Endothelial cell of umbilical vein (primary cell): Measurements from ENCODE around the gene CCR7. TPM values are rescaled to one million over a fixed set of nuclear protein-coding genes. Genes with fewer than 3 reads are reported as not detected.
A peak's percentile ranks its signal among the peaks of the same experiment; 100 is the strongest.

ENCODE experiments used
- BruUV-seq: library from RNA; stranded (reverse); fragments of 400-500 nt; replicated peaks from 2 replicates; lab custom pipeline; 2021; lab: Mats Ljungman, UMichigan
- CTCF ChIA-PET: fragments of 300-600, 350-600 bp; sonication (Branson Sonifier 250); formaldehyde crosslinking; loops from one replicate; lab custom pipeline; 2021; ENCODE audit warnings: antibody characterized with exemption, inconsistent platforms; lab: Charles Lee
- POLR2A ChIA-PET: fragments of 300-600, 350-600 bp; sonication (Branson Sonifier 250); formaldehyde crosslinking; loops from one replicate; lab custom pipeline; 2021; ENCODE audit warnings: antibody characterized with exemption, inconsistent platforms; lab: Charles Lee
- DNase-seq: peaks from one replicate; pipeline ENCODE4 v3.0.0-alpha.2; 2011; ENCODE audit warnings: low read depth, low spot score
- FAIRE-seq: peaks from 2 replicates; lab custom pipeline; 2011; peaks lifted over from hg19 to GRCh38; lab: Jason Lieb, UNC
- H2AFZ ChIP-seq: 2 replicates; pipeline ENCODE4 v1.6.0; 2012; ENCODE audit warnings: low read depth, low read length, control low read depth, inconsistent platforms
- H3K27ac ChIP-seq: 2 replicates; pipeline ENCODE4 v1.5.1; 2011; ENCODE audit warnings: low read depth, mild to moderate bottlenecking, control low read depth, low read length, moderate library complexity; ENCODE audit not compliant: insufficient read depth
- H3K27me3 ChIP-seq, 2 experiments: 2 replicates each; pipeline versions ENCODE4 v1.6.0 to v1.6.1; 2011; ENCODE audit warnings: low read length in 2 of 2, mixed read lengths in 1 of 2; ENCODE audit not compliant: control insufficient read depth in 2 of 2, insufficient read depth in 2 of 2
- H3K36me3 ChIP-seq, 2 experiments: 2 replicates in 1 of 2; 3 replicates in 1 of 2; pipeline ENCODE4 v1.5.1; 2011; ENCODE audit warnings: low read length in 2 of 2, mild to moderate bottlenecking in 1 of 2, moderate library complexity in 1 of 2; ENCODE audit not compliant: control insufficient read depth in 2 of 2, insufficient read depth in 2 of 2; ENCODE audit errors: extremely low read depth in 1 of 2
- H3K4me1 ChIP-seq: 3 replicates; pipeline ENCODE4 v1.5.1; 2011; ENCODE audit warnings: mild to moderate bottlenecking, low read length; ENCODE audit not compliant: control insufficient read depth, insufficient read depth; ENCODE audit errors: extremely low read depth
- H3K4me2 ChIP-seq: 2 replicates; pipeline ENCODE4 v1.6.1; 2011; ENCODE audit warnings: low read length, control low read depth, mixed read lengths; ENCODE audit not compliant: insufficient read depth
- H3K4me3 ChIP-seq, 3 experiments: fragments of 200-600 bp in 1 of 3; sonication (generic), shearing (Covaris generic) in 1 of 3; replicated peaks in 1 of 3; 2 replicates each; pipeline ENCODE4 v1.5.1; 2011 to 2016; ENCODE audit warnings: control low read depth in 3 of 3, low read length in 3 of 3, mild to moderate bottlenecking in 2 of 3, inconsistent platforms in 1 of 3, low read depth in 1 of 3, moderate library complexity in 1 of 3; ENCODE audit not compliant: insufficient read depth in 1 of 3
- H3K79me2 ChIP-seq: 2 replicates; pipeline ENCODE4 v1.6.0; 2012; ENCODE audit warnings: low read length, inconsistent platforms; ENCODE audit not compliant: control insufficient read depth, insufficient read depth
- H3K9ac ChIP-seq: replicated peaks from 2 replicates; pipeline ENCODE3; 2011; ENCODE audit warnings: low read length, control low read depth; ENCODE audit not compliant: insufficient read depth; ENCODE audit errors: extremely low read depth
- H3K9me1 ChIP-seq: replicated peaks from 3 replicates; pipeline ENCODE4 v1.6.0; 2011; ENCODE audit warnings: mild to moderate bottlenecking, low read length; ENCODE audit not compliant: control insufficient read depth, insufficient read depth; ENCODE audit errors: extremely low read depth
- H3K9me3 ChIP-seq: replicated peaks from 2 replicates; pipeline ENCODE4 v1.5.1; 2012; ENCODE audit warnings: low read length, inconsistent platforms; ENCODE audit not compliant: control insufficient read depth, insufficient read depth
- H4K20me1 ChIP-seq: replicated peaks from 2 replicates; pipeline ENCODE3; 2011; ENCODE audit warnings: mild to moderate bottlenecking, low read length; ENCODE audit not compliant: control insufficient read depth, insufficient read depth; ENCODE audit errors: extremely low read depth
- EZH2 ChIP-seq: IDR thresholded peaks from 2 replicates; pipeline ENCODE4 v1.6.1; 2012; ENCODE audit warnings: borderline replicate concordance, low read depth, mild to moderate bottlenecking, moderate library complexity, low read length, inconsistent platforms; ENCODE audit not compliant: severe bottlenecking
- FOS ChIP-seq: IDR thresholded peaks from 2 replicates; pipeline ENCODE4 v1.6.1; 2011; ENCODE audit warnings: mild to moderate bottlenecking, low read length, moderate library complexity, borderline replicate concordance; ENCODE audit not compliant: insufficient read depth
- GATA2 ChIP-seq: IDR thresholded peaks from 2 replicates; pipeline ENCODE4 v1.7.0; 2011; ENCODE audit warnings: low read depth, mild to moderate bottlenecking, moderate library complexity, mixed read lengths, low read length; ENCODE audit not compliant: insufficient read length, insufficient read depth
- JUN ChIP-seq: IDR thresholded peaks from 2 replicates; pipeline ENCODE4 v1.6.1; 2011; ENCODE audit warnings: borderline replicate concordance, low read depth; ENCODE audit not compliant: insufficient read length, insufficient read depth
- MYC ChIP-seq: IDR thresholded peaks from one replicate; pipeline ENCODE4 v1.6.1; 2011; ENCODE audit warnings: mild to moderate bottlenecking, low read depth, low read length
- POLR2A ChIP-seq: IDR thresholded peaks from 2 replicates; pipeline ENCODE4 v1.6.1; 2012; ENCODE audit warnings: low read depth, mild to moderate bottlenecking, control low read depth, low read length
- POLR2AphosphoS5 ChIP-seq: IDR thresholded peaks from 2 replicates; pipeline ENCODE4 v1.6.1; 2012; ENCODE audit warnings: low read depth, mild to moderate bottlenecking, control low read depth, low read length, moderate library complexity; ENCODE audit not compliant: insufficient read depth
- dilution Hi-C: fragments of 300-500 bp; cut with MboI; formaldehyde crosslinking; loops from one replicate; pipeline ENCODE4 v1.15.0; 2019; ENCODE audit warnings: low sequenced_read_pairs; ENCODE audit not compliant: extremely low pct_ligation_motif_present
- intact Hi-C: fragments of 100-400 bp; cut with micrococcal nuclease; formaldehyde crosslinking; loops from one replicate; pipeline ENCODE4 v1.10.0; 2022
- polyA plus RNA-seq, 4 experiments: library from polyadenylated mRNA; depleted of rRNA in 3 of 4; stranded (reverse) in 3 of 4; unstranded in 1 of 4; fragments of >200 nt; gene quantifications; 2 replicates each; pipeline versions ENCODE4 v1.2.1 to v1.2.3, GENCODE V29; 2011 to 2012; ENCODE audit warnings: missing spikeins in 1 of 4
- total RNA-seq: library from RNA; stranded (reverse); gene quantifications from 2 replicates; pipeline ENCODE4 v1.2.3, GENCODE V29; 2021
- TF ChIP-seq, protein P1 (sequence below): IDR thresholded peaks from 2 replicates; pipeline ENCODE4 v1.6.1; 2011; ENCODE audit not compliant: insufficient read depth, insufficient read length
- TF ChIP-seq, protein P2 (sequence below), 2 donors: IDR thresholded peaks; 1 replicate in 1 of 2; 2 replicates in 1 of 2; pipeline ENCODE4 v1.5.1; 2011; ENCODE audit warnings: low read length in 2 of 2, mild to moderate bottlenecking in 2 of 2, moderate library complexity in 2 of 2, control low read depth in 1 of 2, inconsistent platforms in 1 of 2, low read depth in 1 of 2; ENCODE audit not compliant: insufficient read depth in 1 of 2; ENCODE audit errors: extremely low read depth in 1 of 2

CCR7 gene
- total and polyA plus RNA-seq, 2 donors (not counting 3 experiments of a cell fraction or from before 2014, with no cell fraction given): 0.18 TPM; not detected in 1

DNA sequence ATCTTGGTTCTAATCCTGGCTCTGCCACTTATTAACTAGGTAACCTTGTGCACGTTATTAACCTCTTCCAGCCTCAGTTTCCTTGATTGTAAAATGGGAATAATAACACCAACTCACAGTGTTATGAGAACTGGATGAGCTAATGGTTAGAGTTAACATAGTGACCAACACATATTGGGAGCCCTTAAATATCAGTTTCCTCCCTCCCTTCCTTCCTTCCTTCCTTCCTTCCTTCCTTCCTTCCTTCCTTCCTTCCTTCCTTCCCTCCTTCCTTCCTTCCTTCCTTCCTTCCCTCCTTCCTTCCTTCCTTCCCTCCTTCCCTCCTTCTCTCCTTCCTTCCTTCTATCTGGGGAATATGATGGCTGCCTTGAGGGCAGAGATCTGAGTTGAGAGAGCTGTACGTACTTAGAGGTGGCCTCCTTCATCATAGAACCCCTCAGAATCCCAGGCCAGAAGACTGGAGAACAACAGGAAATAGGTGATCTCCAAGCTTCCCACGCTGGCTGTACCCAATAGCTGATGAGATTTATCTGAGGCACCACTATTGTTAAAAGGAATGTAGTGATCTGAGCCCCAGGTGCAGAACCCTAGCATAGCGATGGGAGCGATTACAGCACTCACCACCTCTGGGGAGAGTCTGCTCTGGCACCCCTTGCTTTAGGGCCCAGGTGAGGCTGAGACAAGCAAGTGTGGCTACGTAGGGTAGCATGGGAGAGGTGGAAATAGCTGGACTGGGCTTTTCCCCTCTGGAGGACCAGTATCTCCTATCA lies 26.2 kb downstream of the CCR7 start:
- Histone ChIP-seq H3K27me3 (no peaks in the 10 kb centered on the region), H3K9ac (no peak overlapping the region), H3K79me2 (no peaks in the 10 kb centered on the region), H4K20me1 (no peaks in the 10 kb centered on the region), H3K36me3 (no peaks in the 10 kb centered on the region), H3K27ac (no peak overlapping the region), H3K9me1 (no peaks in the 10 kb centered on the region), H3K9me3 (no peaks in the 10 kb centered on the region), H2AFZ (no peak overlapping the region), H3K4me1 (peaks cover 21% of the 10 kb centered on the region), H3K4me3 (no peak overlapping the region), H3K4me2 (no peak overlapping the region)
- DNase-seq: peak; percentile 38
- peak; percentile 53 for FAIRE-seq
- TF ChIP-seq, protein P1, sequence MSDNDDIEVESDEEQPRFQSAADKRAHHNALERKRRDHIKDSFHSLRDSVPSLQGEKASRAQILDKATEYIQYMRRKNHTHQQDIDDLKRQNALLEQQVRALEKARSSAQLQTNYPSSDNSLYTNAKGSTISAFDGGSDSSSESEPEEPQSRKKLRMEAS: no peak
- TF ChIP-seq, protein P2, sequence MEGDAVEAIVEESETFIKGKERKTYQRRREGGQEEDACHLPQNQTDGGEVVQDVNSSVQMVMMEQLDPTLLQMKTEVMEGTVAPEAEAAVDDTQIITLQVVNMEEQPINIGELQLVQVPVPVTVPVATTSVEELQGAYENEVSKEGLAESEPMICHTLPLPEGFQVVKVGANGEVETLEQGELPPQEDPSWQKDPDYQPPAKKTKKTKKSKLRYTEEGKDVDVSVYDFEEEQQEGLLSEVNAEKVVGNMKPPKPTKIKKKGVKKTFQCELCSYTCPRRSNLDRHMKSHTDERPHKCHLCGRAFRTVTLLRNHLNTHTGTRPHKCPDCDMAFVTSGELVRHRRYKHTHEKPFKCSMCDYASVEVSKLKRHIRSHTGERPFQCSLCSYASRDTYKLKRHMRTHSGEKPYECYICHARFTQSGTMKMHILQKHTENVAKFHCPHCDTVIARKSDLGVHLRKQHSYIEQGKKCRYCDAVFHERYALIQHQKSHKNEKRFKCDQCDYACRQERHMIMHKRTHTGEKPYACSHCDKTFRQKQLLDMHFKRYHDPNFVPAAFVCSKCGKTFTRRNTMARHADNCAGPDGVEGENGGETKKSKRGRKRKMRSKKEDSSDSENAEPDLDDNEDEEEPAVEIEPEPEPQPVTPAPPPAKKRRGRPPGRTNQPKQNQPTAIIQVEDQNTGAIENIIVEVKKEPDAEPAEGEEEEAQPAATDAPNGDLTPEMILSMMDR (IDR thresholded peaks at IDR 0.05; ENCODE audit: extremely low read depth in 1 of 2, insufficient read depth in 1 of 2, low read depth in 1 of 2, low read length in 2 of 2): no peak
- TF ChIP-seq GATA2 (no peak), JUN (no peak), MYC (no peak), POLR2AphosphoS5 (no peak), POLR2A (no peak), FOS (no peak), EZH2 (no peak)
- intact Hi-C loops: no loop called here
- no TSS peak for BruUV-seq
- ChIA-PET CTCF (interaction anchor here (1.1 to 9.6 kb wide), 5 partner anchors 10 to 177 kb away, joined by 3 to 304 read pairs (median 7); no protein-coding TSS in a partner anchor), POLR2A (interaction anchor here (0.7 kb wide), 1 partner anchor 48 kb away, joined by 16 read pairs; no protein-coding TSS in a partner anchor)
- dilution Hi-C loops: no loop called here
